ENCODE data around the gene PPP1R16B.

The PPP1R16B gene

GRCh38 chr20:38766071-38766470 lies 39.4 kb upstream of the PPP1R16B start:
- DNase-seq (ENCODE audit: extremely low read depth, low read depth), result no peak
- TF ChIP-seq CTCF (IDR thresholded peaks at IDR 0.05; ENCODE audit: low read depth, low read length), result no peak

- DNase-seq (ENCODE audit: extremely low read depth, low read depth), result no peak
- no peak for TF ChIP-seq CTCF (IDR thresholded peaks at IDR 0.05; ENCODE audit: low read depth, low read length)
These were observed 35.9 kb upstream of the PPP1R16B start for GRCh38 chr20:38769376-38770295.

GRCh38 chr20:38770546-38770945 lies 35.0 kb upstream of the PPP1R16B start:
- TF ChIP-seq CTCF (IDR thresholded peaks at IDR 0.05; ENCODE audit: low read depth, low read length), result no peak
- no peak for DNase-seq (ENCODE audit: extremely low read depth, low read depth)

- DNase-seq (ENCODE audit: extremely low read depth, low read depth), result no peak
- TF ChIP-seq CTCF (IDR thresholded peaks at IDR 0.05; ENCODE audit: low read depth, low read length), result no peak
These were observed 34.5 kb upstream of the PPP1R16B start for GRCh38 chr20:38770970-38771369.

- no peak for DNase-seq (ENCODE audit: extremely low read depth, low read depth)
- no peak for TF ChIP-seq CTCF (IDR thresholded peaks at IDR 0.05; ENCODE audit: low read depth, low read length)
These were observed 33.9 kb upstream of the PPP1R16B start for GRCh38 chr20:38771621-38772020.

- TF ChIP-seq CTCF (IDR thresholded peaks at IDR 0.05; ENCODE audit: low read depth, low read length), result no peak
- no peak for DNase-seq (ENCODE audit: extremely low read depth, low read depth)
These were observed 31.3 kb upstream of the PPP1R16B start for GRCh38 chr20:38774167-38774566.

- DNase-seq (ENCODE audit: extremely low read depth, low read depth), result no peak
- no peak for TF ChIP-seq CTCF (IDR thresholded peaks at IDR 0.05; ENCODE audit: low read depth, low read length)
These were observed 29.1 kb upstream of the PPP1R16B start for GRCh38 chr20:38776363-38776762.

All from AG09319 (cell line).